Effector CD8-positive, alpha-beta T cell (primary cell): ENCODE data around the gene TF.
"Not testable (repeated sequence)": the region's sequence is repeated elsewhere in the genome, so short reads cannot be mapped to it uniquely, and the experiment has no call there.

Source experiments
- DNase-seq: peaks from one replicate; lab custom pipeline; 2025; lab: John Stamatoyannopoulos, UW

Gene TF

GRCh38 chr3:133765256-133765655, 19.1 kb downstream of the TF start:
- no peak for DNase-seq

GRCh38 chr3:133767607-133768006, 21.4 kb downstream of the TF start:
- DNase-seq, result no peak

GRCh38 chr3:133769536-133769935, 23.3 kb downstream of the TF start:
- DNase-seq, result no peak

GRCh38 chr3:133773732-133774131, 27.5 kb downstream of the TF start:
- DNase-seq, result no peak

GRCh38 chr3:133775309-133775708, 29.1 kb downstream of the TF start:
- DNase-seq, result no peak

GRCh38 chr3:133775835-133776234, 29.6 kb downstream of the TF start:
- DNase-seq, result no peak

- no peak for DNase-seq
Observed at GRCh38 chr3:133776794-133777438, 30.7 kb downstream of the TF start.

GRCh38 chr3:133777807-133778568, 31.8 kb downstream of the TF start:
- DNase-seq, result no peak

- DNase-seq, result no peak
Observed at GRCh38 chr3:133779626-133780203, 33.5 kb downstream of the TF start.

- not testable (repeated sequence) for DNase-seq
Observed at GRCh38 chr3:133780756-133781155, 34.6 kb downstream of the TF start.

GRCh38 chr3:133781570-133781969, 35.4 kb downstream of the TF start:
- DNase-seq, result no peak

GRCh38 chr3:133782454-133782853, 36.3 kb downstream of the TF start:
- DNase-seq, result no peak

- no peak for DNase-seq
Observed at GRCh38 chr3:133783762-133784161, 37.6 kb downstream of the TF start.

GRCh38 chr3:133788024-133788423, 41.8 kb downstream of the TF start:
- DNase-seq, result no peak

- DNase-seq, result no peak
Observed at GRCh38 chr3:133792171-133792763, 46.1 kb downstream of the TF start.

- DNase-seq, result no peak
Observed at GRCh38 chr3:133797396-133798105, 51.4 kb downstream of the TF start.

GRCh38 chr3:133799794-133800585, 53.8 kb downstream of the TF start:
- no peak for DNase-seq

GRCh38 chr3:133803469-133803868, 57.3 kb downstream of the TF start:
- DNase-seq, result no peak

- DNase-seq, result no peak
Observed at GRCh38 chr3:133804896-133805295, 58.7 kb downstream of the TF start.

- DNase-seq, result no peak
Observed at GRCh38 chr3:133805384-133805701, 59.1 kb downstream of the TF start.

- DNase-seq, result peak; percentile 93
Observed at GRCh38 chr3:133805702-133806475, 59.7 kb downstream of the TF start, which contains the start of gene SRPRB. Gene SRPRB, plus strand, starts transcription at chr3:133805815. Its CDS starts 34 bp downstream, at chr3:133805849.
